GM19351 (cell line): ENCODE measurements around the gene PTPN11.

Experiments used
- ATAC-seq: cut with Tn5 transposase; IDR thresholded peaks from one replicate; pipeline ENCODE4 v1.9.1; 2021; ENCODE audit warnings: mild to moderate bottlenecking, moderate library complexity; ENCODE audit not compliant: unreplicated experiment

PTPN11 gene

GRCh38 chr12:112538740-112539139 lies 120.0 kb downstream of the PTPN11 start:
- no peak for ATAC-seq

DNA sequence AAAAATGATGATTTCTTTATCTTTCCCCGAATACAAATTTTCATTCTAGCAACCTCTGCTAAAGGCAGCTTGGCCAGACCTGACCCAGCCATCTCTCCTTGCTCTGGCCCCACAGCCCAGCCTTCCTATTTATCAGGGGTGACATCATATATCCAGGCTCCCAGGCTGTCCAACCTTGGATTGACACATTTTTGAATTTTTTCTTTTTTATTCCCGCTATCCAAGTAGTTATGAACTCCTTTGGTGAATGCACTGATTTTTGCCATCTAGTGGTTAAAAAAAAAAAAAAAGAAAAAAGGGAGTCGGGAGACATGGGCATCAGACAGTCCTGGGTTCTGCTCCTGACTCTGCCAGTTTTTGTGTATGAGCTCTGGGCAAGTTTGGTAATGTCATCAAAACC lies 120.5 kb downstream of the PTPN11 start:
- ATAC-seq: no peak

- ATAC-seq: no peak
These were observed 121.3 kb downstream of the PTPN11 start for GRCh38 chr12:112540021-112540420.

DNA sequence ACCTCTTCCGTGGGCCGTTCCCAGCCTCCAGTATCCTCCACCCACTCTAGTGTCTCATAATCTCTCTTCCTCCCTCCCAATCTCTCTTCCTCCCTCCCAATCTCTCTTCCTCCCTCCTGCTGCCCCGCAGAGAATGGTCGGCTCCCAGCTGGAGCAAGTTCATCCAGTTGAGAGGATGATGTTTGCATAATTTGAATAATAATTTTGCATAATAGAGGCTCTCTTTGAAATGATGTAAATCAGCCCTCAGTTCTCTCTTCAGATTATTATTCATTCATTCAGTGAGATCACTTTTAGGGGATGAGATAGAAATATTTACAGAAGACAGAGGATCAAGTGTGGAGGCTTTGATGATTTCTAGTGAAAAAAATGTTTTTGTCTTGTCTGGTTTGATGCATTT lies 125.0 kb downstream of the PTPN11 start:
- ATAC-seq: no peak

GRCh38 chr12:112546339-112546738 lies 127.6 kb downstream of the PTPN11 start:
- no peak for ATAC-seq

- no peak for ATAC-seq
These were observed 128.2 kb downstream of the PTPN11 start for GRCh38 chr12:112546996-112547395.

DNA sequence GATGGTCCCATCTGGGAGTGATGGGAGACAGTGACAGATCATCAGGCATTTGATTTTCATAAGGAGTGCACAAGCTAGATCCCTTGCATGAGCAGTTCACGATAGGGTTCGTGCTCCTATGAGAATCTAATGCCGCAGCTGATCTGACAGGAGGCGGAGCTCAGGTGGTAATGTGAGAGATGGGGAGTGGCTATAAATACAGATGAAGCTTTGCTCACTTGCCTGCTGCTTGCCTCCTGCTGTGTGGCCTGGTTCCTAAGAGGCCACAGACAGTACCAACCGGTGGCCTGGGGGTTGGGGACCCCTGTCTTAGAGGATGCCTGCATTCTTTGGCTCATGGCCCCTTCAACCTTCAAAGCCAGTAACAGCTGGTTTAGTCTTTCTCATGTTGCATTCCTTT lies 130.3 kb downstream of the PTPN11 start:
- no peak for ATAC-seq

- ATAC-seq: no peak
These were observed 132.9 kb downstream of the PTPN11 start for GRCh38 chr12:112551681-112552080.

- ATAC-seq: no peak
These were observed 137.0 kb downstream of the PTPN11 start for GRCh38 chr12:112555621-112556233.

DNA sequence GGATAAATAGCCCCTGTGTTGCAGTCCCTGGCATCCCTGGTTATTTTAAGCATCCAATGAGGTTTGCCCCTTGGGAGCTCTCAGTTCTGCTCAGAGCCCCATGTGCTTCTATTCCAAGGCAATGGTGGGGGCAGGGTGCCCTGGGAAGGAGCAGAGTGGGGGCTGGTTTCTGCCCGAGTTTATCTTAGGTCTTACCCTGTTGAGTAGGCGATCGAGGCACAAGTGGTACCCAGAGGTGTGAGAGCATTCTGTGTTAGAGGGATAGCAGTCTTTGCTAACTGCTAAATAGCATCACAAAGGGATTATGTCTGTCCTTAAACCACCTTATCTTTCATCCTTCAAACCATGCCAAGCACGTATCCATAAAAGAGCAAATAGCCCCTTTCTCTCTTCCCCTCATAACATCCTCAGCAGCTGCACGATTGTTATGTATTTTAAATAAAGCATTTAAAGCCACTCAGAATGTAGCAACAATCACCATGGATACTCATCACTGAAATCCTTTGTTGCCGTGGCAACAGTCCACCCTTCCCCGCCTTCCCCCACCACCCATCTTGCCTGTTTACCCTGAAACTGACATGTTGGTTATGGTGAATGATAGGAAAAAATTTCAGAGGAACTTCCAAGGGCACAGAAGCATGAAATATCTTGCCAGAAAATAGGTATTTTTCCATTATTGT lies 139.3 kb downstream of the PTPN11 start:
- ATAC-seq: no peak
